Dedifferentiated amniotic fluid mesenchymal stem cell (primary cell): ENCODE data around the gene HOXB9.

ENCODE experiments used
- DNase-seq: peaks from one replicate; pipeline ENCODE4 v3.0.0-alpha.2; 2016; ENCODE audit errors: extremely low spot score

The HOXB9 gene

GRCh38 chr17:48639136-48639535, 13.0 kb upstream of the HOXB9 start:
- no peak for DNase-seq

- no peak for DNase-seq
Measured at GRCh38 chr17:48637323-48638260, 11.4 kb upstream of the HOXB9 start.

GRCh38 chr17:48636177-48637018, 10.2 kb upstream of the HOXB9 start:
- no peak for DNase-seq

GRCh38 chr17:48634493-48635208, 8.5 kb upstream of the HOXB9 start:
- DNase-seq = no peak

- DNase-seq = no peak
Measured at GRCh38 chr17:48633266-48633677, 7.1 kb upstream of the HOXB9 start.

GRCh38 chr17:48632579-48633265, 6.6 kb upstream of the HOXB9 start:
- no peak for DNase-seq

- DNase-seq = no peak
Measured at GRCh38 chr17:48631693-48632578, 5.8 kb upstream of the HOXB9 start.

- DNase-seq = no peak
Measured at GRCh38 chr17:48630925-48631692, 5.0 kb upstream of the HOXB9 start.

GRCh38 chr17:48630009-48630924, 4.1 kb upstream of the HOXB9 start:
- DNase-seq = no peak

GRCh38 chr17:48629411-48629759, 3.2 kb upstream of the HOXB9 start:
- DNase-seq = no peak

GRCh38 chr17:48628649-48629410, 2.7 kb upstream of the HOXB9 start:
- DNase-seq = no peak

- DNase-seq = no peak
Measured at GRCh38 chr17:48627623-48628521, 1.7 kb upstream of the HOXB9 start.

- DNase-seq = no peak
Measured at GRCh38 chr17:48627118-48627597, 1.0 kb upstream of the HOXB9 start.

- no peak for DNase-seq
Measured at GRCh38 chr17:48625495-48626244, 488 bp downstream of the HOXB9 start.

- DNase-seq = no peak
Measured at GRCh38 chr17:48624544-48625494, 1.3 kb downstream of the HOXB9 start.
